ENCODE measurements around the gene EDDM13.

EDDM13 gene

DNA sequence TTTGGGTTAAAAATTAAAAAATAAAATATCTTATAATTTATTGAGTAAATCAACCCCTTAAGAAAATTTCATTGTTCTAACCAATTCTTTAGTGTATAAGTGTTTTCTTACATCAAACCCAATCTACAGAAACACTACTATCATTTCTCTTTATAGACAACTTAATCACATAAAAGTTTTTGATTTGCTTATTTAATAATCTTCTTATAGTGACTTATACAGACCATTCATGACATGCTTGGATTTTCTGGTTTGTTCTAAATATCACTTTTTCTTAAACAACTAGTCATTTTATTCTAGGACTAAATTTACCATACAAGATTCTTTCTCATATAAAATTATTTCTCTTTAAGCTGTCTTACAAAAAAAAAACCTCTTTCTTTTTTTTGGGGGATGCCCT, 69.4 kb downstream of the EDDM13 start:
- in situ Hi-C loops (cut with HindIII; ENCODE audit: low sequenced_read_pairs): no loop called here
- TF ChIP-seq, protein P1, sequence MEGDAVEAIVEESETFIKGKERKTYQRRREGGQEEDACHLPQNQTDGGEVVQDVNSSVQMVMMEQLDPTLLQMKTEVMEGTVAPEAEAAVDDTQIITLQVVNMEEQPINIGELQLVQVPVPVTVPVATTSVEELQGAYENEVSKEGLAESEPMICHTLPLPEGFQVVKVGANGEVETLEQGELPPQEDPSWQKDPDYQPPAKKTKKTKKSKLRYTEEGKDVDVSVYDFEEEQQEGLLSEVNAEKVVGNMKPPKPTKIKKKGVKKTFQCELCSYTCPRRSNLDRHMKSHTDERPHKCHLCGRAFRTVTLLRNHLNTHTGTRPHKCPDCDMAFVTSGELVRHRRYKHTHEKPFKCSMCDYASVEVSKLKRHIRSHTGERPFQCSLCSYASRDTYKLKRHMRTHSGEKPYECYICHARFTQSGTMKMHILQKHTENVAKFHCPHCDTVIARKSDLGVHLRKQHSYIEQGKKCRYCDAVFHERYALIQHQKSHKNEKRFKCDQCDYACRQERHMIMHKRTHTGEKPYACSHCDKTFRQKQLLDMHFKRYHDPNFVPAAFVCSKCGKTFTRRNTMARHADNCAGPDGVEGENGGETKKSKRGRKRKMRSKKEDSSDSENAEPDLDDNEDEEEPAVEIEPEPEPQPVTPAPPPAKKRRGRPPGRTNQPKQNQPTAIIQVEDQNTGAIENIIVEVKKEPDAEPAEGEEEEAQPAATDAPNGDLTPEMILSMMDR (IDR thresholded peaks at IDR 0.05; ENCODE audit: low read depth, low read length, missing control alignments): no peak
- DNase-seq (ENCODE audit: low read depth): no peak

DNA sequence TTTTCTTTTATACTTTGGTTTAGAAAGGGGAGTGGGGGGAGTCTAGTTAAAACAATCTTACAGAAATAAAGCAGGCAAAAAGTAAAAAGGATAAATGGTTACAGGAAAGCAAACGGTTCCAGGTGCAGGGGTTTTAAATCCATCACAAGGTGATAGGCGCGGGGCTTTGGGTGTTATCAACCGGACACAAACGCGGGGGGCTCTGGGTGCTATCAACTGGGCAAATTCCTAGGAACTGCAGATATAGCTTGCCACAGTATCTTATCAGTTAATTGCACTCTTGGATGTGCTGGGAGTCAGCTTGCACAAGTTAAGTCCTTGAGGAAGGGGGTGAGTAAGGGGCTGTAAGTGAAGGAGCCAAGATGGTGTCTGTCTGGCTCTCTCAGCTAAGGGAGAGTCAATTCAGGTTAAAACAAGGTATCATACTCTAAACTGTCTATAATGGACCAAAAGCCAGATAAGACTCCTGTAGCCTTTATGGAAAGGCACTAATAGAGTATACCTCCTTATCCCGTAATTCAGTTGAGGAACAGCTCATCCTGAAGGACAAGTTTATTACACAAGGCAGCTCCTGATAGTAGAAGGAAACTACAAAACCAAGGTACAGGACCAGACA, 74.7 kb downstream of the EDDM13 start:
- TF ChIP-seq, protein P1 (IDR thresholded peaks at IDR 0.05; ENCODE audit: low read depth, low read length, missing control alignments): no peak
- DNase-seq (ENCODE audit: low read depth): no peak
- no peak overlapping the region for H3K4me3 ChIP-seq (ENCODE audit: low read depth, low read length)
- in situ Hi-C loops (cut with HindIII; ENCODE audit: low sequenced_read_pairs): no loop called here

More for the DNA sequence above, 69.4 kb downstream of the EDDM13 start:
- H3K4me3 ChIP-seq (ENCODE audit: low read depth, low read length): no peak overlapping the region

DNA sequence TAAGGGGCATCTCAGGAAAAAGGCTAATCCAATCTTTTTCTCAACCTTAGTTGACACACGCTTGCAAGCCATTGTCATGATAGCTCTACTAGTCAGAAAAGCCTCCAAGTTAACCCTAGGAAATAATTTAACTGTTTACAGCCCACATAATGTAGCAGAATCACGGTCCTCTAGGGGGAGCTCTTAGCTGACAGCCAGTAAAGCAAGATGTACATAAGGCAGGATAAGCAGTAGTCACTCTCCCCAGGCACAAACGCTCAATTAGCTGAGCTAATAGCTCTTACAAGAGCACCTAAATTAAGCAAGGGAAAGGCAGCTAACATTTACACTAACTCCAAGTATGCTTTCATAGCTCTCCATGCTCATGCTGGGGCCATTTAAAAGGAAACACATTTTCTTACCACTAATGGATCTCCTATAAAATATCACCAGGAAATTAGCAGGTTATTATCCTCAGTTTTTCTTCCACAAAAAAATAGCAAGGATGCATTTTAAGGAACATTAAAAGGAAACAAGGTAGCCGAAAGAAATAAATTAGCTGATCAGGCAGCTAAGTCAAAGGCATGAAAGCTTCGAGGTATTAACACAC, 75.8 kb downstream of the EDDM13 start:
- DNase-seq (ENCODE audit: low read depth): no peak
- no peak overlapping the region for H3K4me3 ChIP-seq (ENCODE audit: low read depth, low read length)
- TF ChIP-seq, protein P1 (IDR thresholded peaks at IDR 0.05; ENCODE audit: low read depth, low read length, missing control alignments): peak; percentile 9
- in situ Hi-C loops (cut with HindIII; ENCODE audit: low sequenced_read_pairs): no loop called here

DNA sequence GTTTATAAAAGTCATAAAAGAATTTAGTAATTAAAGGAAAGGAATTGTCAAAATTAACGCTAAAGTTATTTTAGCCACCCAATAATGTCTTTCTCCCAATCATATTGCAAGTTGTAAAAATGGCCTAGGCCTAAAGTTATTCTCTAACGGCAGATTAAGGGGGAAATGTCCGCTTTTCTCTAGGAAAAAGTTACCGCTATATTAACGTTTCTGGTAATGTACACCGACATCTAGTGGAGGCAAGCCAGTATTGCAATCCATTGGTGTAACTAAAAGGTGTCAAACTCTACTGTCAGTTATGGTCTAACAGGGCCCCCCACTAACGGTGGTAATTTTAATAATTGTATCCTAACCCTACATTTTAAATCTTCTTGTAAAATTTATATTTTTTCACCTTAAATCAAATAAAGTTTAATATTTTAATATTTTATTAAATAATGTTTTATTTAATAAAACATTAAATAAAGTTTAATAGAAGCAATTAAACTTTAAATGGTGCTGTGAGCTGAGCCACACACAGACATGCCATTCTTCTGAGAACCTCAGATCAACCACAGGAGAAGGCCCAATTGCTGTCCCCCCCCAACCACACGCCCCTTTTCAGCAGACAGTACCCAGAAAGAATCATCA, 78.0 kb downstream of the EDDM13 start:
- in situ Hi-C loops (cut with HindIII; ENCODE audit: low sequenced_read_pairs): no loop called here
- peak; percentile 11 for DNase-seq (ENCODE audit: low read depth)
- H3K4me3 ChIP-seq (ENCODE audit: low read depth, low read length): no peak overlapping the region
- TF ChIP-seq, protein P1 (IDR thresholded peaks at IDR 0.05; ENCODE audit: low read depth, low read length, missing control alignments): peak; percentile 83

DNA sequence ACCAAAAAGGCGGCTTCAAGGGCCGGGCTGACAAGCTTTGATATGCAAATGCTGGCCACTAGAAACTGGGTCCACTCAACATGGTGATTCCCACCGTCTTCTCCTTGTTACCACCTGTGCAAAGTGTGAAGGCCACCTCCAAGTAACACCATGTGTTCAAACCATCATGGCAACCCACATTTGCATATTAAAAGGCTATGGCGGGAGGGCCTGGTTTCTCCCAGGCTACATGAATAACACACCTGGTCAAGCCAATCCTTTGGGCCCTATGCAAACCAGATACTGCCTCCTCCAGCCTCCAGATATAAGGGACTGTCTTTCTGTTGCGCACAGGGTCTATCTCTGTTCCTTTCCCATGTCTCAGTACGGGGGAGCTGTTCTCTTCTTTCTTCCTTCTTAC, 78.7 kb downstream of the EDDM13 start:
- no peak overlapping the region for H3K4me3 ChIP-seq (ENCODE audit: low read depth, low read length)
- TF ChIP-seq, protein P1 (IDR thresholded peaks at IDR 0.05; ENCODE audit: low read depth, low read length, missing control alignments): no peak
- in situ Hi-C loops (cut with HindIII; ENCODE audit: low sequenced_read_pairs): no loop called here
- no peak for DNase-seq (ENCODE audit: low read depth)

DNA sequence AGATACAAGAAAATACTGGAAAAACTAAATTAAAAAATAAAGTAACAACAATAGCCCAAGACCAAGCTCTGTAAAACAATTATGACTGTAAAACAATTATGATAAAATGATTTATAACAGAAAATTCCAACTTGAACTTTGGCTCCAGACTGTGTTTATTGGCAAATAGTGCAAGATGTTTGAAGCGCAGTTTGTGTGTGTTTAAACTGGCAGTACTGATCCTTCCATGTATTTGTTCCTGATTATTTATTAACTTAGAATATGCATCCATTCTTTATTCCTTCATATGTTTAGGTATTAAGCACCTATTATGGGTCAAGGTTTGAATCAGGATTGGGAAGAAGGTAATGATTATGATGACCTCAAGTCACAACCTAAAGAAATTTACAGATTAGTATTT, 83.0 kb downstream of the EDDM13 start:
- TF ChIP-seq, protein P1 (IDR thresholded peaks at IDR 0.05; ENCODE audit: low read depth, low read length, missing control alignments): no peak
- in situ Hi-C loops (cut with HindIII; ENCODE audit: low sequenced_read_pairs): no loop called here
- DNase-seq (ENCODE audit: low read depth): no peak
- no peak overlapping the region for H3K4me3 ChIP-seq (ENCODE audit: low read depth, low read length)

All from astrocyte of the cerebellum (primary cell).